IPS-20b (cell line): ENCODE results near the gene BTNL3.

Source experiments
- H3K27ac ChIP-seq: one replicate; pipeline ENCODE4 v1.5.1; 2013; ENCODE audit warnings: low read length
- H3K27me3 ChIP-seq: 2 replicates; pipeline ENCODE4 v1.6.1; 2013; ENCODE audit warnings: mild to moderate bottlenecking, low read length, inconsistent platforms; ENCODE audit not compliant: insufficient read depth
- H3K36me3 ChIP-seq: 2 replicates; pipeline ENCODE4 v1.6.1; 2013; ENCODE audit warnings: low read depth, mild to moderate bottlenecking, inconsistent platforms, low read length, moderate library complexity; ENCODE audit not compliant: insufficient read depth
- H3K4me1 ChIP-seq: 2 replicates; pipeline ENCODE4 v1.6.1; 2013; ENCODE audit warnings: mild to moderate bottlenecking, control low read depth, inconsistent platforms, low read length, moderate library complexity; ENCODE audit not compliant: insufficient read depth
- H3K4me3 ChIP-seq: 2 replicates; pipeline ENCODE4 v1.5.1; 2013; ENCODE audit warnings: mild to moderate bottlenecking, low read length, inconsistent platforms
- H3K9ac ChIP-seq: 2 replicates; pipeline ENCODE4 v1.6.1; 2013; ENCODE audit warnings: low read depth, mild to moderate bottlenecking, inconsistent platforms, low read length, moderate library complexity
- H3K9me3 ChIP-seq: 2 replicates; pipeline ENCODE4 v1.6.1; 2013; ENCODE audit warnings: mild to moderate bottlenecking, low read depth, low read length, inconsistent platforms; ENCODE audit not compliant: insufficient read depth

BTNL3 gene, protein sequence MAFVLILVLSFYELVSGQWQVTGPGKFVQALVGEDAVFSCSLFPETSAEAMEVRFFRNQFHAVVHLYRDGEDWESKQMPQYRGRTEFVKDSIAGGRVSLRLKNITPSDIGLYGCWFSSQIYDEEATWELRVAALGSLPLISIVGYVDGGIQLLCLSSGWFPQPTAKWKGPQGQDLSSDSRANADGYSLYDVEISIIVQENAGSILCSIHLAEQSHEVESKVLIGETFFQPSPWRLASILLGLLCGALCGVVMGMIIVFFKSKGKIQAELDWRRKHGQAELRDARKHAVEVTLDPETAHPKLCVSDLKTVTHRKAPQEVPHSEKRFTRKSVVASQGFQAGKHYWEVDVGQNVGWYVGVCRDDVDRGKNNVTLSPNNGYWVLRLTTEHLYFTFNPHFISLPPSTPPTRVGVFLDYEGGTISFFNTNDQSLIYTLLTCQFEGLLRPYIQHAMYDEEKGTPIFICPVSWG

GRCh38 chr5:180988592-180988991 is at the start of gene BTNL3:
Gene BTNL3 (plus strand): TSS chr5:180988846. CDS start chr5:180989029, 183 bp downstream.
- Histone ChIP-seq H3K27me3 (no peaks in the 10 kb centered on the region), H3K36me3 (no peaks in the 10 kb centered on the region), H3K27ac (no peak within 1 kb of the TSS), H3K4me1 (no peaks in the 10 kb centered on the region), H3K4me3 (no peak within 1 kb of the TSS), H3K9me3 (no peaks in the 10 kb centered on the region), H3K9ac (no peak within 1 kb of the TSS)

DNA sequence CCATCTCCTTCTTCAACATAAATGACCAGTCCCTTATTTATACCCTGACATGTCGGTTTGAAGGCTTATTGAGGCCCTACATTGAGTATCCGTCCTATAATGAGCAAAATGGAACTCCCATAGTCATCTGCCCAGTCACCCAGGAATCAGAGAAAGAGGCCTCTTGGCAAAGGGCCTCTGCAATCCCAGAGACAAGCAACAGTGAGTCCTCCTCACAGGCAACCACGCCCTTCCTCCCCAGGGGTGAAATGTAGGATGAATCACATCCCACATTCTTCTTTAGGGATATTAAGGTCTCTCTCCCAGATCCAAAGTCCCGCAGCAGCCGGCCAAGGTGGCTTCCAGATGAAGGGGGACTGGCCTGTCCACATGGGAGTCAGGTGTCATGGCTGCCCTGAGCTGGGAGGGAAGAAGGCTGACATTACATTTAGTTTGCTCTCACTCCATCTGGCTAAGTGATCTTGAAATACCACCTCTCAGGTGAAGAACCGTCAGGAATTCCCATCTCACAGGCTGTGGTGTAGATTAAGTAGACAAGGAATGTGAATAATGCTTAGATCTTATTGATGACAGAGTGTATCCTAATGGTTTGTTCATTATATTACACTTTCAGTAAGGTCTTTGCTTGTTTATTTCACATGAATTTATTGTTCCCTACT is 38.2 kb upstream of the BTNL3 start:
- no peaks in the 10 kb centered on the region for H3K36me3 ChIP-seq
- H3K4me1 ChIP-seq, result no peaks in the 10 kb centered on the region
- H3K27me3 ChIP-seq, result no peaks in the 10 kb centered on the region
- no peaks in the 10 kb centered on the region for H3K9me3 ChIP-seq
- no peak overlapping the region for H3K9ac ChIP-seq
- H3K4me3 ChIP-seq, result no peak overlapping the region
- H3K27ac ChIP-seq, result no peak overlapping the region

- Histone ChIP-seq H3K4me1 (peaks cover 16% of the 10 kb centered on the region), H3K4me3 (no peak overlapping the region), H3K36me3 (no peaks in the 10 kb centered on the region), H3K9ac (no peak overlapping the region), H3K27ac (no peak overlapping the region), H3K9me3 (no peaks in the 10 kb centered on the region), H3K27me3 (no peaks in the 10 kb centered on the region)
Measured at GRCh38 chr5:180959661-180960060, 29.0 kb upstream of the BTNL3 start.

DNA sequence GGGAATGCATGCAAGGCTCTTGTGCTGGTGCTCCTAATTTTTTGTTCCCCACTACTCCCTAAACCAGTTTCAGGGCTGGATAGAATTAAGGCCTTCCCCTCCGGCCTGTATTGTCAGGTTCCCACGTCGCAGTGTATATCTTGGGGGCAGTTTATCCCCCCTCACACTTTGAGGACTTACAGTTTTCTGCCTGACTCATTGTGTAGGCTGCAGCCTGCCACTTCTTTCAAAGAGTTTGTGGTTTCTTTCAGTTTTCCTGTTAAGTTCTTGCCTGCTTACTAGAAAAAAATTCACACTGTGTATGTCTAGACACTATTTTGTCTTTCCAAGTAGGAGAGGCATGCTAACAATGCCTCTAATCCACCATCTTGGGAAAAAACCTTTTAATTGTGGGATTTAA is 28.4 kb upstream of the BTNL3 start:
- Histone ChIP-seq H3K4me1 (peaks cover 16% of the 10 kb centered on the region), H3K9ac (peak overlapping the region; percentile 18; the same call in 1 of the 2 replicates), H3K9me3 (no peaks in the 10 kb centered on the region), H3K36me3 (no peaks in the 10 kb centered on the region), H3K27ac (no peak overlapping the region), H3K27me3 (no peaks in the 10 kb centered on the region), H3K4me3 (no peak overlapping the region)

DNA sequence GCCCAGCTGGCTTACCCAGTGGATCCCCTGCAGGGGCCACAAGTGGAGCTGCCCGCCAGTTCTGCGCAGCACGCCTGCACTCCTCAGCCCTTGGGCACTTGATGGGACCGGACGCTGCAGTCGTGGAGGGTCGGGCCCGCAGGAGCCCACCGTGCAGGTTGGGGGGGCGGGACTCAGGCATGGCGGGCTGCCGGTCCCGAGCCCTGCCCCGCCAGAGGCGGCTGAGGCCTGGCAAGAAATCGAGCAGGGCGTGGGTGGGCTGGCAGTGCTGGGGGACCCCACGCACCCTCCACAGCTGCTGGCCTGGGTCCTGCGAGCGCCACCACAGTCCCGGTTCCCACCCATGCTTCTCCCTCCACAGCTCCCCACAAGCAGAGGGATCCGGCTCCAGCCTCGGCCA is 19.2 kb upstream of the BTNL3 start:
- Histone ChIP-seq H3K36me3 (no peaks in the 10 kb centered on the region), H3K9ac (no peak overlapping the region), H3K4me1 (no peaks in the 10 kb centered on the region), H3K4me3 (no peak overlapping the region), H3K9me3 (no peaks in the 10 kb centered on the region; the same call in 1 of the 2 replicates), H3K27ac (no peak overlapping the region), H3K27me3 (no peaks in the 10 kb centered on the region)

- Histone ChIP-seq H3K4me3 (no peak overlapping the region), H3K27ac (no peak overlapping the region), H3K36me3 (no peaks in the 10 kb centered on the region), H3K4me1 (no peaks in the 10 kb centered on the region), H3K27me3 (no peaks in the 10 kb centered on the region), H3K9ac (no peak overlapping the region), H3K9me3 (no peaks in the 10 kb centered on the region; the same call in 1 of the 2 replicates)
Measured at GRCh38 chr5:180970336-180970735, 18.3 kb upstream of the BTNL3 start.

- no peaks in the 10 kb centered on the region for H3K4me1 ChIP-seq
- H3K9me3 ChIP-seq, result no peaks in the 10 kb centered on the region; the same call in 1 of the 2 replicates
- no peaks in the 10 kb centered on the region for H3K36me3 ChIP-seq
- H3K9ac ChIP-seq, result no peak overlapping the region
- H3K27me3 ChIP-seq, result no peaks in the 10 kb centered on the region
- H3K4me3 ChIP-seq, result no peak overlapping the region
- no peak overlapping the region for H3K27ac ChIP-seq
Measured at GRCh38 chr5:180970875-180971274, 17.8 kb upstream of the BTNL3 start.

DNA sequence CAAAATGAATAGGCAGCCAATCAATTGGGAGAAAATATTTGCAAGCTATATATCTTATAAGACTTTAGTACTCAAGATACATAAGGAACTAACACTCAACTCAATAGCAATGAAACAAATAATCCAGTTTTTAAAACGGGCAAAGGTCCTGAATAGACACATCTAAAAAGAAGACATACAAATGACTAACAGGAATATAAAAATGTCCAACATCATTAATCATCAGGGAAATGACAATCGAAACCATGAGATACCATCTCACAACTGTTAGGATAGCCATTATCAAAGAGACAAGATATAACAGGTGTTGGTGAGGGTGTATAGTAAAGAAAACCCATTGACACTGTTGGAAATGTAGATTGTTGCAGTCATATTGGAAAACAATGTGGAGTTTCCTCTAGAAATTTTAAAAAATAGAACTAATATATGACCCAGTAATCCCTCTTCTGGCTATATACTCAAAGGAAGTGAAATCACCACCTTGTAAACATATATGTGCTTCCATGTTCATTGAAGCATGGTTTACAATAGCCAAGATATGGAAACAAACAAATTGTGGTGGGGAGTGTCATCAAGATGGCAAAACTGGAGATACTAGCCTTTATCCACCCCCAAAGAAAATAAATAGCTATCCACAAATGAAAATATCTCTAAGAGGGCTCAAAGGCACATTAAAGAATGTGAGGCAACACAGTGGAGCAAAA is 13.9 kb upstream of the BTNL3 start:
- no peaks in the 10 kb centered on the region for H3K27me3 ChIP-seq
- H3K9me3 ChIP-seq, result no peaks in the 10 kb centered on the region; the same call in 1 of the 2 replicates
- no peak overlapping the region for H3K27ac ChIP-seq
- H3K36me3 ChIP-seq, result no peaks in the 10 kb centered on the region
- no peak overlapping the region for H3K9ac ChIP-seq
- no peaks in the 10 kb centered on the region for H3K4me1 ChIP-seq
- no peak overlapping the region for H3K4me3 ChIP-seq

GRCh38 chr5:180975338-180975737 is 13.3 kb upstream of the BTNL3 start:
- H3K36me3 ChIP-seq, result no peaks in the 10 kb centered on the region
- no peak overlapping the region for H3K27ac ChIP-seq
- H3K27me3 ChIP-seq, result no peaks in the 10 kb centered on the region
- H3K4me3 ChIP-seq, result no peak overlapping the region
- no peaks in the 10 kb centered on the region for H3K4me1 ChIP-seq
- H3K9me3 ChIP-seq, result no peaks in the 10 kb centered on the region; the same call in 1 of the 2 replicates
- no peak overlapping the region for H3K9ac ChIP-seq

- no peaks in the 10 kb centered on the region for H3K36me3 ChIP-seq
- H3K27me3 ChIP-seq, result no peaks in the 10 kb centered on the region
- H3K27ac ChIP-seq, result no peak overlapping the region
- H3K9ac ChIP-seq, result no peak overlapping the region
- H3K4me1 ChIP-seq, result no peaks in the 10 kb centered on the region
- no peaks in the 10 kb centered on the region; the same call in 1 of the 2 replicates for H3K9me3 ChIP-seq
- no peak overlapping the region for H3K4me3 ChIP-seq
Measured at GRCh38 chr5:180976518-180976917, 12.1 kb upstream of the BTNL3 start.

- Histone ChIP-seq H3K4me1 (no peaks in the 10 kb centered on the region), H3K27me3 (no peaks in the 10 kb centered on the region), H3K9me3 (no peaks in the 10 kb centered on the region; the same call in 1 of the 2 replicates), H3K9ac (no peak overlapping the region), H3K27ac (no peak overlapping the region), H3K36me3 (no peaks in the 10 kb centered on the region), H3K4me3 (no peak overlapping the region)
Measured at GRCh38 chr5:180977852-180978251, 10.8 kb upstream of the BTNL3 start.
